GM12865 (cell line): ENCODE data around the gene HOXD11.

Source experiments
- DNase-seq: peaks from one replicate; pipeline ENCODE4 v3.0.0; 2010; ENCODE audit warnings: low read depth
- H3K4me3 ChIP-seq: 2 replicates; pipeline ENCODE4 v1.5.1; 2011; ENCODE audit warnings: mild to moderate bottlenecking, low read depth, low read length, control low read depth
- TF ChIP-seq, protein P1 (sequence below): IDR thresholded peaks from 2 replicates; pipeline ENCODE4 v1.5.1; 2011; ENCODE audit warnings: low read length, control low read depth, low read depth, inconsistent platforms; ENCODE audit not compliant: insufficient read depth; ENCODE audit errors: missing control alignments

HOXD11 gene

GRCh38 chr2:176090862-176091261 lies 16.2 kb upstream of the HOXD11 start:
- TF ChIP-seq, protein P1, sequence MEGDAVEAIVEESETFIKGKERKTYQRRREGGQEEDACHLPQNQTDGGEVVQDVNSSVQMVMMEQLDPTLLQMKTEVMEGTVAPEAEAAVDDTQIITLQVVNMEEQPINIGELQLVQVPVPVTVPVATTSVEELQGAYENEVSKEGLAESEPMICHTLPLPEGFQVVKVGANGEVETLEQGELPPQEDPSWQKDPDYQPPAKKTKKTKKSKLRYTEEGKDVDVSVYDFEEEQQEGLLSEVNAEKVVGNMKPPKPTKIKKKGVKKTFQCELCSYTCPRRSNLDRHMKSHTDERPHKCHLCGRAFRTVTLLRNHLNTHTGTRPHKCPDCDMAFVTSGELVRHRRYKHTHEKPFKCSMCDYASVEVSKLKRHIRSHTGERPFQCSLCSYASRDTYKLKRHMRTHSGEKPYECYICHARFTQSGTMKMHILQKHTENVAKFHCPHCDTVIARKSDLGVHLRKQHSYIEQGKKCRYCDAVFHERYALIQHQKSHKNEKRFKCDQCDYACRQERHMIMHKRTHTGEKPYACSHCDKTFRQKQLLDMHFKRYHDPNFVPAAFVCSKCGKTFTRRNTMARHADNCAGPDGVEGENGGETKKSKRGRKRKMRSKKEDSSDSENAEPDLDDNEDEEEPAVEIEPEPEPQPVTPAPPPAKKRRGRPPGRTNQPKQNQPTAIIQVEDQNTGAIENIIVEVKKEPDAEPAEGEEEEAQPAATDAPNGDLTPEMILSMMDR = no peak
- no peak overlapping the region for H3K4me3 ChIP-seq
- no peak for DNase-seq

DNA sequence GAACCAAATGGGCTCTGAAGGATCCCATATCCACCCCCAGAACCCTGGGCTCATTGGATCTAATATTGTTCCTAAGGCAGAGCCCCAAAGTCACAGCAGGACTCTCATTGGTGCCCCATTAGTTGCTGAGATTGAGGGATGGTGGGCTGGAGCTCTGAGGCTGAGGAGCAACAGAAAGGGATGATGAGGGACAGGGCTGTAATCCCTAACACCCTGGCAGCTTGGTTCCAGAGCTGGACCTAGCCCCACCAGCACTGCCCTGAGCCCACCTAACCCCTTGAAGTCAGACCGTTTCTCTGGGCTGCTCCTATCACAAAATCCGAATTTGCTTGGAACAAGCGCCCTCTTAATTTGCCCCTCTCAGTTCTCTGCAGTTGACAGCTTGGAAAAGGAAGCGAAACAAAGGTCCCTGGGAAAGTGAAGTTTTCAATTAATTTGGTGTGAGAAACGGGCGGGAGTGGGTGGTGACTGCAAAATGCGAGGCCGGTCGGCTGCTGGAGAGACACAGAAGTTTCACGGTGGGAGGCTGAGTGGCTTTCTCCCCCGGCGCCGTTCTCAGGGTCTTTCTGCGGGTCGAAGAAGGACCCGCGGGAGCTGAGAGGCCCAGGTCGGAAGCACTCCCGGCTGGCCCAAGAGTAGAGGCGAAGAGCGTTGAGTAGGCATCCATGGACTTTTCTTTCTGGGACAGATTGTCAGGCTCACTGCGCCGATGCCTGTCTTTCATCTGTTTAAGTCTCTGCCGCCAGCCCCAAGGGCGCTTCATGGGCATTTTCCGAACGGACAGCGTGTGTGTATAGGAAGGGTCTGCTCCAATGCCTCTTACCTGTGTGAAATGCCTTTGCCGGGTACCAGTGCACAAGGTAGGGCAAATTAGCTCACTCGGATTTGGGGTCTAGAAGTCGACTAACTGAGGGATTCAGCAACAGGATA lies 15.5 kb upstream of the HOXD11 start:
- H3K4me3 ChIP-seq = no peak overlapping the region
- TF ChIP-seq, protein P1 = no peak
- no peak for DNase-seq

DNA sequence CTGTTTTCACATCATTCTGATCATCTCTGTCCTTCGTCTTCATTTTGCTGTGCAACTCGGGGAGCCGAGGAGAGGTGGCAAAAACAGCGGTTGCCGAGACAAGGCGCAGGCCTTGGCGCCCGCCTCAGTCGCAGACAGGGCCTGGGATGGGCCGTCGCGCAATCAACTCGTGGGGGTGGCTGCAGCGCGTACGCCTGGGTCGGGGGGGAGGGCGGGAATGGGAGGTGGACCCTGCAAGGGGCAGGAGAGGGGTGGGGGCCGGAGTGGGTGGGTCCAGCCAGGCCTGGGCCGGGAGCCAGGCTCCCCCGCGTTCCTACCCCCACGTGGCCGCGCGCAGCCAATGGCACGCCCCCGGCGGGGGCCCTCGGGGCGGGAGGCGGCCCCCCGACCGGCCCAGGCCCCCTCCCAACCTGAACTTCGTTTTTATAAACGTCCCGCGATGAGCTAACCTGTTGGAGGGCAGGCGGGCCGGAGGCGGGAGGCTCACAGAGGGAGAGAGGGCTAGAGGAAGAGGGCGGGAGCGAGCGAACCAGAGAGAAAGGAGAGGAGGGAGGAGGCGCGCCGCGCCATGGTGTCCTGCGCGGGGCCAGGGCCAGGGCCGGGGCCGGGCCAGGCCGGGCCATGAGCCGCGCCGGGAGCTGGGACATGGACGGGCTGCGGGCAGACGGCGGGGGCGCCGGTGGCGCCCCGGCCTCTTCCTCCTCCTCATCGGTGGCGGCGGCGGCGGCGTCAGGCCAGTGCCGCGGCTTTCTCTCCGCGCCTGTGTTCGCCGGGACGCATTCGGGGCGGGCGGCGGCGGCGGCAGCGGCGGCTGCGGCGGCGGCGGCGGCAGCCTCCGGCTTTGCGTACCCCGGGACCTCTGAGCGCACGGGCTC lies 14.6 kb upstream of the HOXD11 start, which contains the start of gene HOXD13:
Gene HOXD13 (plus strand): TSS at position 452 of the 875 bp plus-strand sequence. CDS start 170 bp downstream, at position 622.
- H3K4me3 ChIP-seq = no peak within 1 kb of the TSS
- no peak for DNase-seq
- TF ChIP-seq, protein P1 = no peak

DNA sequence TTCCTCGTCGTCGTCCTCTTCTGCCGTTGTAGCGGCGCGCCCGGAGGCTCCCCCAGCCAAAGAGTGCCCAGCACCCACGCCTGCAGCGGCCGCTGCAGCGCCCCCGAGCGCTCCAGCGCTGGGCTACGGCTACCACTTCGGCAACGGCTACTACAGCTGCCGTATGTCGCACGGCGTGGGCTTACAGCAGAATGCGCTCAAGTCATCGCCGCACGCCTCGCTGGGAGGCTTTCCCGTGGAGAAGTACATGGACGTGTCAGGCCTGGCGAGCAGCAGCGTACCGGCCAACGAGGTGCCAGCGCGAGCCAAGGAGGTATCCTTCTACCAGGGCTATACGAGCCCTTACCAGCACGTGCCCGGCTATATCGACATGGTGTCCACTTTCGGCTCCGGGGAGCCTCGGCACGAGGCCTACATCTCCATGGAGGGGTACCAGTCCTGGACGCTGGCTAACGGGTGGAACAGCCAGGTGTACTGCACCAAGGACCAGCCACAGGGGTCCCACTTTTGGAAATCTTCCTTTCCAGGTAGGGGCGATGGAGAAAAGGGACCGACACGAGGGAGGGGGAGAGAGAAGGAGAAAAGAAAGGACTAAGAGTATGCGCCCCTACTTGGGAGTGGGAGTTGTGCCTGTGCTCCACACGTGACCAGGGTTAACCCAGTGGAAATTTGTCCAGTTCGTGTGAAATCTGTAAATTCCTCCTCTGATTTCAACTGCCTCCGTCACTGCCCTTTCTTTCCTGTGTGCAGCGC lies 13.8 kb upstream of the HOXD11 start:
- no peak overlapping the region for H3K4me3 ChIP-seq
- TF ChIP-seq, protein P1 = no peak
- no peak for DNase-seq

- DNase-seq = no peak
- no peak overlapping the region for H3K4me3 ChIP-seq
- TF ChIP-seq, protein P1 = no peak
These were observed 13.2 kb upstream of the HOXD11 start for GRCh38 chr2:176093898-176094249.

DNA sequence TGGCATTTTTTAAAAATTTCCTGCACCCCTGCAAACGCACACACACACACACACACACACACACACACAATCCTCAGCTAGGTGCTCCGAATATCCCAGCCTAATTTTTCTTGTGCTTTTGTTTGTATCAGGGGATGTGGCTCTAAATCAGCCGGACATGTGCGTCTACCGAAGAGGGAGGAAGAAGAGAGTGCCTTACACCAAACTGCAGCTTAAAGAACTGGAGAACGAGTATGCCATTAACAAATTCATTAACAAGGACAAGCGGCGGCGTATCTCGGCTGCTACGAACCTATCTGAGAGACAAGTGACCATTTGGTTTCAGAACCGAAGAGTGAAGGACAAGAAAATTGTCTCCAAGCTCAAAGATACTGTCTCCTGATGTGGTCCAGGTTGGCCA lies 12.7 kb upstream of the HOXD11 start:
- DNase-seq = no peak
- no peak overlapping the region for H3K4me3 ChIP-seq
- TF ChIP-seq, protein P1 = no peak
